Right hindlimb (tissue), 1 donor: ENCODE data around the gene STMN1.
A peak's percentile ranks its signal among the peaks of the same experiment; 100 is the strongest.
"Not testable (repeated sequence)": the region's sequence is repeated elsewhere in the genome, so short reads cannot be mapped to it uniquely, and the experiment has no call there.

ENCODE experiments used
- DNase-seq: peaks from one replicate; pipeline ENCODE4 v3.0.0-alpha.2; 2018

Gene STMN1

GRCh38 chr1:25905680-25906643 is at the start of gene STMN1:
Gene STMN1, minus strand, starts transcription at chr1:25906419. Its CDS starts 1,743 bp downstream, at chr1:25904676.
- peak; percentile 98 for DNase-seq

- DNase-seq = no peak
Observed at GRCh38 chr1:25955553-25955952, 49.3 kb upstream of the STMN1 start.

GRCh38 chr1:25954282-25954938 is 48.2 kb upstream of the STMN1 start:
- DNase-seq = peak; percentile 41

DNA sequence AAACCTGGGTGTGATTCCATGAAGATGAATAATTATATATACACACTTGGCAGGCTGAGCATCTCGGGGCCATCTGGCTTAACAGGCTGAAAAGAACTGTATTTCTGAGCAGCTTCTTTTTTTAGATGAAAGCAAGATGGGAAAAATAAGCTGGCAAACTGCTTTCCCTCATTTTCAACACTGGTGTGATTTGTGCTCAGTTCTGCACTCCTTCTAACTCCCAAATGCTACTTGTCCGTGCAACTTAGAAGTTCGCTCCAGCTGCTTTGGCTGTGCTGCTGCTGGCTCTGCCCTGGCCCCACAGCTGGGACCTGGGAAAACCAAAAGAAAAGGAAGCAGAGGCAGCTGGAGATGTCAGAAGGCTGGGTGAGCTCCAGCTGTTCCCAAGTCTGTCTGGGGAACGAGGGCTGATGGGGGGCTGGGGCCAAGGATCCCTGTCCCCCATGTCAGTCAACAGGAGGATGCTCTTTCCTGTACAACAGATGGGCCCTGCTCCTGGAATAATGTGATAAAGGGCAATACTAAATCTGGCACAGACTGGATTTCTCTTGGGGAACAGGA is 46.7 kb upstream of the STMN1 start:
- DNase-seq = peak; percentile 95

DNA sequence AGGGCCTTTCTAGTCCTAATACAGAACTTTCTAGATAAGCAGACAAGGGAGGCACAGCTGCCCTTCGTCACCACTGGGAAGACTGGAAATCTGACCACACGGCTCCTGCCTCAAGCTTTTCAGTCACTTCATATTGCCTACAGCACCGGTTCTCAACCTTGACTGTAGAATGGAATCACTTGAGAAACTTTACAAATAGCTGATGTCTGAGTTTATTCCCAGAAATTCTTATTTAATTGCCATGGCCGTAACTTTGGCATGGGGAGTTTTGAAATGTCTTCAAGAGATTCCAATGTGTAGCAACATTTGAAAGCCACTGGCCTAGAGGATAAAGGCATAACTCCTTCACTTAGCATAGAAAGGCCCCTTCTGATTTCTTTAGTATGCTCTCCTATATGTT is 42.4 kb upstream of the STMN1 start:
- no peak for DNase-seq

- DNase-seq = no peak
Observed at GRCh38 chr1:25947027-25947426, 40.8 kb upstream of the STMN1 start.

DNA sequence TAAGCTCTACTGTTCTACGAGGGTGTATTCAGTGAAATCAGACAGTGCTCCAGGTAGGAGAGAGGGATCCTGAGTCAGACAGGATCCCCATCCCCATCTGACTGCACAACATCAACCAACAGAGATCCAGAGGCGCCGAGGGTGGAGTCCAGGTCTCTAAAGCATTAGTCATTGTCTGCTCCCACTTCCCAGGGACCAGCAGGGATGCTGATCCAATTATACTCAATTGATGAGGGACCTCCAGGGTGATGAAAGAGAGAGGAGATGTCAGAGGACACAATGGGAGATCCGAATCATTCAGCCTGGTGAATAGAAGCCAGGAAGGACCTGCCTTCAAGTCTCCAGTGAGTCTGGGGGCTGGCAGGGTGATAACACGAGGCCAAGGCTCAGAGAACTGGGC is 39.5 kb upstream of the STMN1 start:
- DNase-seq = no peak

DNA sequence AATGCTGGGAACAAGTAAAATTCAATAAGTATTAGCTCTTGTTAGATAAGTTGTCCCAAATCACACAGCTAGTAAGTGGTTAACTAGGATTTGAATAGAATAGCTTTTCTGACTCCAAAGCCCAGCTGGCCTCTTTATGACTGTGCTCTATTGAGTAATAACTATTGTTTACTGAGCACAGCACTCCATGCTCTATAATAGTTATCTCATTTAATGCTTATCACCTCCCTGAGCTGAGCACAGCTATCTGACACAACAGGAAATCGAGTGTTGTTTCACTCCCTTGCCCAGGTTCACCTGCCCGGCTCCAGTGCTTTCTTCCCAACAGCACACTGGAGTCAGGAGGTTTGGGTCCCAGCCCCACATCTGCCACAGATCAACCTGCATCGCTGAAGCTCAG is 38.8 kb upstream of the STMN1 start:
- DNase-seq = no peak

DNA sequence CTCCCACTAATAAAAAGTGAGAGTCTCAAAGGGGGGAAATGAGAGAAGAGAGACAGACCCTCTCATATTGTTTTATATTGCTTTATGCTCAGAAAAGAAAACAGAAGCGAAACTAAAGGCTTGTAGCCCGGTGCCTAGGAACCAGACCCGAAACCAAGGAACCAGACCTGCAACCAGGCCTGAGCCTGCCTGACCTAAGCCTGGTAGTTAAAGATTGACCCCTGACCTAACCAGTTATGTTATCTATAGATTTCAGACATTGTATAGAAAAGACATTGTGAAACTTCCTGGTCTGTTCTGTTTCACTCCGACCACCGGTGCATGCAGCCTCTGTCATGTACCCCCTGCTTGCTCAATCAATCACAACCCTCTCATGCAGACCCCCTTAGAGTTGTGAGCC is 37.3 kb upstream of the STMN1 start:
- DNase-seq = not testable (repeated sequence)

- no peak for DNase-seq
Observed at GRCh38 chr1:25936947-25937346, 30.7 kb upstream of the STMN1 start.

GRCh38 chr1:25933479-25934365 is 27.5 kb upstream of the STMN1 start:
- DNase-seq = no peak

- not testable (repeated sequence) for DNase-seq
Observed at GRCh38 chr1:25932811-25933400, 26.7 kb upstream of the STMN1 start.

DNA sequence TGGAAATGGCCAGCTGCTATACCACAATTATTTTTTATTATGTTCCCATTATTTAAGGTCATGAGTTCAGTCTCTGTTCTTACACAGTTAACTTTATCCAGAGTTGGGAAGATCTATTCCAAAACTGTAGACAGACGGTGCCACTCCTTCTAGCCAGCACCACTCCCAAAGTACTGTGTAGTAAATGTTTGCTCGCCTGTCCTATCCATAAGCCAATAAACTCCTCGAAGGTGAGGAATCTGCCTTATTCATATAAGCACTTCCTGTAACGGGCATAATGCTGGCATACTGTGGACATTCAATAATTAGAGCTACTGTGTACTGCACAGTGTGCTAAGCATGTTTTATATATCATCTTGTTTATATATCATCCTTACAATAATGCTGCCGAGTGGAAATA is 26.1 kb upstream of the STMN1 start:
- DNase-seq = no peak

DNA sequence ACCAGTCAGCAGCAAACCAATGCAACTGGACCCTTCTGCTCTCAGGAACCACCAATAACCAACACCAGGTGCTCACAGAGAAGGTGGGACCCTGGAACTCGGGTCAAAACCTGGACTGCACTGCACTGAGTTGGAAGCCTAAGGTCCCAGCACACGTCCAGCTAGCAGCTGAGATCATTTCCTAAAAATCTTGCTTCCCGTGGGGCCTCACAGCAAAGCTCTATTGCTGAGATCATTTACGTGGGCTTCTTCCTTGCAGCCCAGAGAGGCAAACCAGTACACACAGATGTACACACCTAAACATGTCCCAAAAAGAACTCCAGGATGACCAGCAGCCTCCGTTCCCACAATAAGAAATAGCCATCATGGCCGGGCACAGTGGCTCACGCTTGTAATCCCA is 22.8 kb upstream of the STMN1 start:
- no peak for DNase-seq

- peak; percentile 62 for DNase-seq
Observed at GRCh38 chr1:25927521-25928265, 21.5 kb upstream of the STMN1 start.

GRCh38 chr1:25926731-25927496 is 20.7 kb upstream of the STMN1 start:
- peak; percentile 30 for DNase-seq

GRCh38 chr1:25924454-25924853 is 18.2 kb upstream of the STMN1 start:
- DNase-seq = no peak

DNA sequence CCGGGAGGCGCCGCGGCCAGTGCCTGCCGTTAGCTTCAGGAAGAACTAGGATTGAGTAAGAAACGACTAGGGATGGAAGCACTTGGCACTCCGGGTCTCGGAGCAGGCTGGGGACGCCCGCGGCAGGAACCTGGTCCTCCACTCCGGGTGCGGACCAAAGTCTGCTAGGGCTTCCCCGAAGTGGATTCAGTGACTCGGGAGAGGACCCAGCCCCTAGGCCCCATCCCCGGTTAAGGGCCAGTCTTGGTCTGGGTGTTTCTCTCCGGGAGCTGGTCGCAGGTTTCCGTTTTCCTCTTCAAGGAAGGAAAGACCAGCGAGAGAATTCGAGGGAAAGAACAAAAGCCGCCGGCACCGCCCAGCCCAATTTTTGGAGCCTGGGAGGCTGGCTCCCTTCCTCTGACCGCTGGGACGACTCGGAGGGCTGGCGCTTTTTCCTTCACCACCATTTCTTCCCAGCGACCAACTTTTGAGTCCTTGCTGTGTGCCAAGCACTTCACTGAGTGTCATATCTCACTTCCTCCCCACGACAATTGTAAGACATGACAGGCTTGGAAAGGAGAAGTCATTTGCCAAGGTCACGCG is 16.8 kb upstream of the STMN1 start:
- peak; percentile 59 for DNase-seq

GRCh38 chr1:25922056-25922970 is 16.1 kb upstream of the STMN1 start:
- peak; percentile 63 for DNase-seq
